ENCODE data around the gene PNPO.

PNPO gene

GRCh38 chr17:47941246-47942095, at the start of gene PNPO:
Gene PNPO, plus strand, starts transcription at chr17:47941571. Its CDS starts 105 bp downstream, at chr17:47941676.
- no peak for TF ChIP-seq CTCF (IDR thresholded peaks at IDR 0.05; ENCODE audit: low read depth, low read length)
- H3K4me3 ChIP-seq (ENCODE audit: low read depth, low read length): peak within 1 kb of the TSS; percentile 65

- no peak for TF ChIP-seq CTCF (IDR thresholded peaks at IDR 0.05; ENCODE audit: low read depth, low read length)
- H3K4me3 ChIP-seq (ENCODE audit: low read depth, low read length): peak overlapping the region; percentile 84
Observed at GRCh38 chr17:47894498-47895346, 46.6 kb upstream of the PNPO start.

GRCh38 chr17:47895347-47895855, 46.0 kb upstream of the PNPO start:
- peak overlapping the region; percentile 84 for H3K4me3 ChIP-seq (ENCODE audit: low read depth, low read length)
- TF ChIP-seq CTCF (IDR thresholded peaks at IDR 0.05; ENCODE audit: low read depth, low read length): no peak

- peak within 1 kb of the TSS; percentile 96 for H3K4me3 ChIP-seq (ENCODE audit: low read depth, low read length)
- TF ChIP-seq CTCF (IDR thresholded peaks at IDR 0.05; ENCODE audit: low read depth, low read length): no peak
Observed at GRCh38 chr17:47895856-47896671, 45.3 kb upstream of the PNPO start, which contains the start of gene SP2. Gene SP2, plus strand, starts transcription at chr17:47896236. Its CDS starts 51 bp downstream, at chr17:47896287.

GRCh38 chr17:47896672-47897490, 44.5 kb upstream of the PNPO start:
- H3K4me3 ChIP-seq (ENCODE audit: low read depth, low read length): peak overlapping the region; percentile 96
- TF ChIP-seq CTCF (IDR thresholded peaks at IDR 0.05; ENCODE audit: low read depth, low read length): no peak

GRCh38 chr17:47897561-47897960, 43.8 kb upstream of the PNPO start:
- no peak for TF ChIP-seq CTCF (IDR thresholded peaks at IDR 0.05; ENCODE audit: low read depth, low read length)
- H3K4me3 ChIP-seq (ENCODE audit: low read depth, low read length): peak overlapping the region; percentile 96
